GM12878 (cell line): Measurements from ENCODE around the gene TMEM45B. TPM values are rescaled to one million over a fixed set of nuclear protein-coding genes. Genes with fewer than 3 reads are reported as not detected.

Experiments used
- BCL11A ChIP-seq: IDR thresholded peaks from 2 replicates; pipeline ENCODE4 v1.6.1; 2011; ENCODE audit warnings: low read depth, low read length
- EZH2 ChIP-seq: IDR thresholded peaks from 2 replicates; pipeline ENCODE4 v1.6.1; 2012; ENCODE audit warnings: low read depth, mild to moderate bottlenecking, control low read depth, inconsistent platforms, low read length, borderline replicate concordance; ENCODE audit not compliant: control insufficient read depth
- MEF2A ChIP-seq: IDR thresholded peaks from 2 replicates; pipeline ENCODE4 v1.6.1; 2011; ENCODE audit warnings: low read depth, mild to moderate bottlenecking, low read length, moderate library complexity; ENCODE audit not compliant: insufficient read depth
- MLLT1 ChIP-seq: fragments of 450-650 bp; IDR thresholded peaks from 2 replicates; pipeline ENCODE4 v1.6.1; 2016; ENCODE audit warnings: mild to moderate bottlenecking
- REST ChIP-seq: IDR thresholded peaks from 2 replicates; pipeline ENCODE4 v1.6.1; 2012; ENCODE audit warnings: mild to moderate bottlenecking, low read depth, low read length
- TARDBP ChIP-seq: IDR thresholded peaks from 2 replicates; pipeline ENCODE4 v1.6.1; 2016; ENCODE audit warnings: borderline replicate concordance
- ZNF207 ChIP-seq: fragments of 450-650 bp; IDR thresholded peaks from 2 replicates; pipeline ENCODE4 v1.6.1; 2014; ENCODE audit warnings: antibody characterized with exemption, mild to moderate bottlenecking, borderline replicate concordance
- polyA plus RNA-seq, 11 experiments: library from polyadenylated mRNA; depleted of rRNA in 4 of 11; unstranded in 6 of 11; stranded (reverse) in 5 of 11; fragments of >200 nt; fragmentation: Nextera tagmentation in 4 of 11; fragmentation: Illumina TruSeq in 1 of 11; extraction: Ambion mirVana in 4 of 11; extraction: Trizol in 1 of 11; gene quantifications; 1 replicate in 1 of 11; 2 replicates in 10 of 11; pipeline versions ENCODE4 v1.2.1 to v1.2.3, GENCODE V29; 2011 to 2016; ENCODE audit warnings: inconsistent platforms in 2 of 11, missing spikeins in 2 of 11, low read depth in 1 of 11
- total RNA-seq, 4 experiments: library from RNA; depleted of rRNA in 3 of 4; stranded (reverse); fragments of >200 nt in 3 of 4; fragmentation: Illumina TruSeq in 1 of 4; extraction: Trizol in 1 of 4; gene quantifications; 2 replicates each; pipeline versions ENCODE4 v1.2.1 to v1.2.3, GENCODE V29; 2013 to 2021
- TF ChIP-seq, protein P1 (sequence below): IDR thresholded peaks from 2 replicates; pipeline ENCODE4 v1.6.1; 2011; ENCODE audit warnings: low read depth, mild to moderate bottlenecking, low read length, moderate library complexity, borderline replicate concordance; ENCODE audit errors: extremely low read depth

TMEM45B gene
- total and polyA plus RNA-seq, 10 of the 15 experiments (the other 5 are each of a cell fraction or from before 2014, with no cell fraction given) = 0.05 to 0.13 TPM; not detected in 8

- TF ChIP-seq MLLT1 (no peak), EZH2 (no peak), BCL11A (no peak), MEF2A (no peak), TARDBP (no peak), REST (no peak), ZNF207 (no peak)
- TF ChIP-seq, protein P1, sequence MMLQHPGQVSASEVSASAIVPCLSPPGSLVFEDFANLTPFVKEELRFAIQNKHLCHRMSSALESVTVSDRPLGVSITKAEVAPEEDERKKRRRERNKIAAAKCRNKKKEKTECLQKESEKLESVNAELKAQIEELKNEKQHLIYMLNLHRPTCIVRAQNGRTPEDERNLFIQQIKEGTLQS = no peak
- TF ChIP-seq, all 136 proteins: peak for 4
These were observed 66.0 kb downstream of the TMEM45B start (continued) for GRCh38 chr11:129881570-129882170.
